Smooth muscle cell (in vitro differentiated cells): ENCODE data around the gene ACSM5. TPM values are rescaled to one million over a fixed set of nuclear protein-coding genes. Genes with fewer than 3 reads are reported as not detected.

Source experiments
- DNase-seq: peaks from one replicate; lab custom pipeline; 2025; ENCODE audit not compliant: unreplicated experiment; lab: John Stamatoyannopoulos, UW
- H2AFZ ChIP-seq: fragments of 200-600 bp; sonication (generic); 2 replicates; pipeline ENCODE4 v1.6.0; 2016; ENCODE audit warnings: antibody characterized with exemption, low read depth, mild to moderate bottlenecking
- H3F3A ChIP-seq: fragments of 200-600 bp; sonication (generic); 2 replicates; pipeline ENCODE4 v1.6.0; 2017; ENCODE audit warnings: antibody characterized with exemption, low read depth
- H3K27ac ChIP-seq: fragments of 200-600 bp; sonication (generic); 2 replicates; pipeline ENCODE4 v1.5.1; 2016; ENCODE audit warnings: low read depth, mild to moderate bottlenecking
- H3K27me3 ChIP-seq: fragments of 200-600 bp; sonication (generic); 2 replicates; pipeline ENCODE4 v1.6.1; 2016; ENCODE audit warnings: low read depth, mild to moderate bottlenecking
- H3K36me3 ChIP-seq: fragments of 200-600 bp; sonication (generic); 2 replicates; pipeline ENCODE4 v1.5.1; 2016; ENCODE audit warnings: low read depth
- H3K4me1 ChIP-seq: fragments of 200-600 bp; sonication (generic); 2 replicates; pipeline ENCODE4 v1.5.1; 2016; ENCODE audit warnings: low read depth
- H3K4me2 ChIP-seq: fragments of 200-600 bp; sonication (generic); 2 replicates; pipeline ENCODE4 v1.6.0; 2016; ENCODE audit warnings: mild to moderate bottlenecking
- H3K4me3 ChIP-seq: fragments of 200-600 bp; sonication (generic); 2 replicates; pipeline ENCODE4 v1.5.1; 2016; ENCODE audit warnings: mild to moderate bottlenecking
- H3K79me2 ChIP-seq: fragments of 200-600 bp; sonication (generic); 2 replicates; pipeline ENCODE4 v1.6.0; 2016; ENCODE audit warnings: low read depth, mild to moderate bottlenecking
- H3K9ac ChIP-seq: fragments of 200-600 bp; sonication (generic); 2 replicates; pipeline ENCODE4 v1.6.0; 2016; ENCODE audit warnings: low read depth
- H3K9me3 ChIP-seq: fragments of 200-600 bp; sonication (generic); replicated peaks from 2 replicates; pipeline ENCODE4 v1.5.1; 2016; ENCODE audit warnings: low read depth
- H4K20me1 ChIP-seq: fragments of 200-600 bp; sonication (generic); 2 replicates; pipeline ENCODE4 v1.6.0; 2016; ENCODE audit warnings: low read depth
- WGBS: methylation state at CpG from one replicate; pipeline ENCODE4 v1.1.7; 2016; ENCODE audit warnings: low lambda C conversion rate; 5-methylcytosine and 5-hydroxymethylcytosine counted together
- polyA plus RNA-seq: library from polyadenylated mRNA; unstranded; fragments of >200 nt; fragmentation: Nextera tagmentation; extraction: Ambion mirVana; gene quantifications from 2 replicates; pipeline ENCODE4 v1.2.1, GENCODE V29; 2016
- total RNA-seq: library from RNA; depleted of rRNA; stranded (reverse); fragments of >200 nt; gene quantifications from 2 replicates; pipeline ENCODE4 v1.2.3, GENCODE V29; 2014
- TF ChIP-seq, protein P1 (sequence below): fragments of 200-600 bp; sonication (generic); IDR thresholded peaks from 2 replicates; pipeline ENCODE4 v1.5.1; 2017; ENCODE audit warnings: borderline replicate concordance, mild to moderate bottlenecking, antibody characterized with exemption; ENCODE audit not compliant: insufficient read depth, poor library complexity, severe bottlenecking

ACSM5 gene
- total and polyA plus RNA-seq, 2 experiments from 2014 or later = not detected

DNA sequence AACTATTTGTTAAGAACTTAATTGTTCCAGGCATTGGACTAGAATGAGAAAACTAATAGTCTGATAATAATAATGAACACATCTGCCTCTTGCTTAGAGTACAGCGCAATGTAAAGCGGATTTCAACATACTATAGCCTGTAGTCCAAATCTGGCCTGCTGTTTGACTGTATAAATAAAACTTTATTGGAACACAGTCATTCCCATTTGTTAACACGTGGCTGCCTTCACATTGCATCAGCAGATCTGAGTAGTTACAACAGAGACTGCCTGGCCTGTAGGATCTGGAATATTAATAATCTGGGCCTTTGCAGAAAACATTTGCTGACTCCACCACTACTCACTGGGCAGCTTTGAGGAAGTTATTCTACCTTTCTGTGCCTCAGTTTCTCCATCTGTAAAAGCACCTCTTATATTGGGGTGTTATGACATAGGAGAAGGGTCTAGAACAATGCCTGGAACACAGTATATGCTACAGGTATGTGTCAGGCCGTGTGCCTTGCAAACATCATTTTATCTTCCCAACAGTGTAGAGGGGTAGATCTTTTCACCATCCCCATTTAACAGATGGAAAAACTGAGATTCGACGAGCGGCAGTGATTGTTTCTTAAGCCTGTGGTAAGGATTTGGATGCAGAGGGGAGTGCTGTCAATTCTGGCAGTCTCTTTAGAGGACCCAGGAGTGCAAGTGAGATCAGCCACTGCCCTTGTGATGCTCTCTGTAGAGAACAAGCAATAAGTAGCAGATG lies 27.0 kb upstream of the ACSM5 start:
- H3K79me2 ChIP-seq = no peaks in the 10 kb centered on the region
- no peaks in the 10 kb centered on the region for H3K36me3 ChIP-seq
- H3K4me2 ChIP-seq = no peak overlapping the region
- no peak overlapping the region for H3K9ac ChIP-seq
- H3K4me1 ChIP-seq = no peaks in the 10 kb centered on the region
- WGBS = 90% methylated on average over 7 of the region's 7 CpGs
- H3K4me3 ChIP-seq = no peak overlapping the region
- H3F3A ChIP-seq = no peaks in the 10 kb centered on the region
- no peaks in the 10 kb centered on the region for H3K9me3 ChIP-seq
- no peak overlapping the region for H2AFZ ChIP-seq
- TF ChIP-seq, protein P1, sequence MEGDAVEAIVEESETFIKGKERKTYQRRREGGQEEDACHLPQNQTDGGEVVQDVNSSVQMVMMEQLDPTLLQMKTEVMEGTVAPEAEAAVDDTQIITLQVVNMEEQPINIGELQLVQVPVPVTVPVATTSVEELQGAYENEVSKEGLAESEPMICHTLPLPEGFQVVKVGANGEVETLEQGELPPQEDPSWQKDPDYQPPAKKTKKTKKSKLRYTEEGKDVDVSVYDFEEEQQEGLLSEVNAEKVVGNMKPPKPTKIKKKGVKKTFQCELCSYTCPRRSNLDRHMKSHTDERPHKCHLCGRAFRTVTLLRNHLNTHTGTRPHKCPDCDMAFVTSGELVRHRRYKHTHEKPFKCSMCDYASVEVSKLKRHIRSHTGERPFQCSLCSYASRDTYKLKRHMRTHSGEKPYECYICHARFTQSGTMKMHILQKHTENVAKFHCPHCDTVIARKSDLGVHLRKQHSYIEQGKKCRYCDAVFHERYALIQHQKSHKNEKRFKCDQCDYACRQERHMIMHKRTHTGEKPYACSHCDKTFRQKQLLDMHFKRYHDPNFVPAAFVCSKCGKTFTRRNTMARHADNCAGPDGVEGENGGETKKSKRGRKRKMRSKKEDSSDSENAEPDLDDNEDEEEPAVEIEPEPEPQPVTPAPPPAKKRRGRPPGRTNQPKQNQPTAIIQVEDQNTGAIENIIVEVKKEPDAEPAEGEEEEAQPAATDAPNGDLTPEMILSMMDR = no peak
- no peak for DNase-seq
- peaks cover 5% of the 10 kb centered on the region for H3K27me3 ChIP-seq
- H3K27ac ChIP-seq = no peak overlapping the region
- no peaks in the 10 kb centered on the region for H4K20me1 ChIP-seq

DNA sequence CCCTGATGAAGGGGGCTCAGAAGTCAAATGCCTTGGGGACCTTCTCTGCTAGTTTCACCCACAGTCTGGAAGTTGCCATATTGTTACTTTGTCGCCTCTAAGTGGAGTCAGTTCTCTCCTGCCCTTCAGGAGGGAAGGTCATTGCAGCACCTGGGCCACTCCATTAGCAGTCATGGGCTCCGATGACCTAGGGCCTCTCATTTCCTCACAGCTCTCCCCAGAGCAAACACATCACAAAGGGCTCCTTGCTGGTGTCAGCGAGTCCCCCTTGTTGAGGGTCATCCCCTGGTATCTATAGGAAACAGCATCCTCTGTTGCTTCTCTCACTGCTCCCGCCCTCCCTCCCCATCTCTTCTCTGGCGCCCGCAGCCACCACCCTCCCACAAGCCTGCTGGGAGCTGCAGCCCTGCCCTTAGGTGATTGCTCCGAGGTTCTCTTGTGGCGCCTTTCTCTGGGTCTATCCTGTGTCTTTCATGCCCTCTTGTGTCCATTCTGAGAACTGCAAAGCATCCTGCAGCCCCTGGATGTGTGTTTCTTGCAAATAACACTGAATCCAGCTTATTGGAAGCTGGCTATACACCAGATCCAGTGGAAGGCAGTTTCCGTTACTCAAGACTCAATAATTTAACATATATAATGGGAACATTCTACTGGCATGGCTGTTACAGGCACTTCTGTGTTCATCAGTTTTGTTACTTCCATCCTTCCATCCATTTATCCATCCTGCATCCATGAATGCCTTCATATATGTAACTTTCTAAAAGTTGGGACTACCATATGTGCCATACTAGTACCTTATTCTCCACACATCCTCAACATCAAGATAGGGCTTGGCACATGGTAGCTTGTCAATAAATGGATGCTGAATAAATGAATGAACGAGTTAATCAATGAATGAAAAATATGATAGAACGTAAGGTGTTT lies 26.0 kb upstream of the ACSM5 start:
- Histone ChIP-seq H3K79me2 (no peaks in the 10 kb centered on the region), H2AFZ (no peak overlapping the region), H3K27ac (no peak overlapping the region), H3K36me3 (no peaks in the 10 kb centered on the region), H3K4me3 (no peak overlapping the region), H4K20me1 (no peaks in the 10 kb centered on the region), H3F3A (no peaks in the 10 kb centered on the region), H3K27me3 (peaks cover 5% of the 10 kb centered on the region), H3K4me2 (no peak overlapping the region), H3K9ac (no peak overlapping the region), H3K4me1 (no peaks in the 10 kb centered on the region), H3K9me3 (no peaks in the 10 kb centered on the region)
- TF ChIP-seq, protein P1 = peak; percentile 78
- 44% methylated on average over 8 of the region's 11 CpGs for WGBS
- no peak for DNase-seq

DNA sequence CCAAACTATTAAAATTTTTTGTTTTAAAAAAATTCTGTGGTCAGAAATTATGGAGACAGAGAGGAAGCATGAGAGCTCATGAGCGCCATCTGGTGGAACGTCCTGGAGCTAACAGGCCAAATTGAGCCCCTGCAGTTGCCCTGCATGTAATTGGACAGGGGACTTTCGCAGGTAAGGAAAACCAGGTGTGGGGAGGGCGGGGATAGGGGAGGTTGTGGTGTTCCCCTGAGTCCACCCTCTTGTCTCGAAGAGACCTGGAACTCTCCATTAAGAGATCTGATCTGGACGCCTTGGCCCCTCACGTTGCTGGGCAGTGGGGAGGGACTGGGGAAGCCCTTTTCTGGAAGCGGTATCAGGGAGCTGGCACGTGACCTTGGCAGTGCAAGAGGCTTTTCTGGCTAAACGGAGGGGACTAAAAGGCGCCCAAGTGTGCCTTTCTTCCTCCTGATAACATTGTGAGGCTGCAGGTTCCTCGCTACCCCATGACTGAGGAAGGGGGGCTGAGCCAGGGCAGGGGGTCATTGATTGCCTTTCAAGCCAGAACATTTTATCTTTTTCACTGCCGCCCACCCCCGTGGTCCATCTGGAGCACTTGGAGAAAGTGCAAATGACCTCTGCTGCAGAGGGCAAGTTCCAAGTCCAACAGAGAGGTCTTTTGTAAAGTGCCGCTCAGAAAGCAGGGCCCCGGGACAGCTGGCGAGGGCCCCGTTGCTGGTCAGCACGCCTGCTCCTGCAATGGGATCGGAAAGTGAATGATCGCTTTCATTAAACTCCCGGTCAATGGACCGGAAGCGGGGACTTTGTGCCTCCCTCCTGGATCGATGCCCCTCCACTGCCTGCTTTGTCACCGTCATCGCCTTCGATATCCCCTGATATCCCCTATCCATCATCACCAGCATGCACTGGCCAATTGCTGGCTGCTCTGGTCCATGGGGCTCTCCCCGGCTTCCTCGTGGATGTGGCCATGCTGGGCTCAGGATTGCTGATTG lies 23.2 kb upstream of the ACSM5 start:
- Histone ChIP-seq H3K9me3 (no peaks in the 10 kb centered on the region), H4K20me1 (no peaks in the 10 kb centered on the region), H3K4me3 (no peak overlapping the region), H3K27ac (no peak overlapping the region), H3K36me3 (no peaks in the 10 kb centered on the region), H3K4me2 (no peak overlapping the region), H3K27me3 (no peaks in the 10 kb centered on the region), H2AFZ (no peak overlapping the region), H3F3A (no peaks in the 10 kb centered on the region), H3K4me1 (no peaks in the 10 kb centered on the region), H3K79me2 (no peaks in the 10 kb centered on the region), H3K9ac (no peak overlapping the region)
- DNase-seq = peak; percentile 4
- 46% methylated on average over 30 of the region's 30 CpGs for WGBS
- TF ChIP-seq, protein P1 = peak; percentile 86
